AG04449 (cell line): ENCODE data around the gene PFKFB3.

Experiments
- CTCF ChIA-PET: fragments of 350-600 bp; formaldehyde crosslinking; extraction: SDS; loops from one replicate; lab custom pipeline; 2021; ENCODE audit warnings: antibody characterized with exemption; lab: Yijun Ruan, JAX
- POLR2A ChIA-PET: fragments of 400-600, 350-600 bp; formaldehyde crosslinking; extraction: SDS; loops from one replicate; lab custom pipeline; 2020; ENCODE audit warnings: antibody characterized with exemption, inconsistent platforms; lab: Yijun Ruan, JAX
- DNase-seq: peaks from one replicate; pipeline ENCODE4 v3.0.0-alpha.2; 2010; ENCODE audit warnings: low read depth, low spot score
- H3K4me3 ChIP-seq: 2 replicates; pipeline ENCODE4 v1.5.1; 2011; ENCODE audit warnings: low read depth, mild to moderate bottlenecking, control low read depth, low read length
- CTCF ChIP-seq: IDR thresholded peaks from one replicate; pipeline ENCODE4 v1.5.1; 2011; ENCODE audit warnings: mild to moderate bottlenecking, moderate library complexity, low read length, control low read depth, inconsistent platforms; ENCODE audit not compliant: insufficient read depth; ENCODE audit errors: missing control alignments

The PFKFB3 gene

DNA sequence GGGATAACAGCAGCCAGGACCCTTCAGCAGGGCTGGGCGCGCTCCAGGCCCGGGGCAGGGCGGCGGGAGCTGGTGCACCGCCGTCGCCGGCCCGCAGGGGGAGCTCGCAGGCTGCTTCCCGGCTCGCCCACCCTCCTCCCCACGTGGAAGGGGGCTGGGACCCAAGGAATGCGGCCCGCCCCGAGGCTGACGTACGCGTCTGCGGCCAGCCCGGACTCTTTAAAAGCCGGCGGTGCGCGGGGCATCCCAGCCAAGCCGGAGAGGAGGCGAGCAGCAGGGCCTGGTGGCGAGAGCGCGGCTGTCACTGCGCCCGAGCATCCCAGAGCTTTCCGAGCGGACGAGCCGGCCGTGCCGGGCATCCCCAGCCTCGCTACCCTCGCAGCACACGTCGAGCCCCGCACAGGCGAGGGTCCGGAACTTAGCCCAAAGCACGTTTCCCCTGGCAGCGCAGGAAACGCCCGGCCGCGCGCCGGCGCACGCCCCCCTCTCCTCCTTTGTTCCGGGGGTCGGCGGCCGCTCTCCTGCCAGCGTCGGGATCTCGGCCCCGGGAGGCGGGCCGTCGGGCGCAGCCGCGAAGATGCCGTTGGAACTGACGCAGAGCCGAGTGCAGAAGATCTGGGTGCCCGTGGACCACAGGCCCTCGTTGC is at the start of gene PFKFB3:
PFKFB3 (plus strand) TSS at position 249 of the 647 bp plus-strand sequence; CDS start at position 578, 329 bp downstream.
- POLR2A ChIA-PET, result interaction anchor here (0.6 to 4.3 kb wide), 43 partner anchors 9 to 547 kb away, joined by 3 to 201 read pairs (median 6); partner anchors contain the start of gene RBM17
- peak; percentile 87 for TF ChIP-seq CTCF
- no peak for DNase-seq
- CTCF ChIA-PET, result interaction anchor here (0.6 to 8.3 kb wide), 57 partner anchors 9 to 207 kb away, joined by 3 to 278 read pairs (median 5); no protein-coding TSS in a partner anchor
- H3K4me3 ChIP-seq, result peak within 1 kb of the TSS; percentile 83

DNA sequence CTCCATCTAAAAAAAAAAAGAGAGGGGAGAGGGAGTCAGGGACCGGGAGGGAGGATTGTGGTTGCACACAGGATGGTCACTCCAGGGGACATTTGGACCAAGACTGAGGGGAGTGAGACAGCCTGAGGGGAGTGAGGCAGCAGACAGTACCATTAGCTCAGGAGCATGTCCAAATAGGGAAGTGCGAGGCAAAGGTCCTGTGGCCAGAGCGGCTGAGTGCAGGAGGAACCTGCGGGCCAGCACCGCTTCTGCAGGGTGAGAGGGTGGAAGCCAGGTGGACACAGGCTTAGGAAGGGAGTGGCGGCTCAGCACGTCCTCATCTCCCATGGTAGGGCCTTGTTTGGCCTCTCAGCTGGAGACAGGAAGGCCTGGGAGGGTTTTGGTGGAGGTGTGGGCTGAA is 48.9 kb upstream of the PFKFB3 start:
- TF ChIP-seq CTCF, result no peak
- ChIA-PET POLR2A (no interaction called here), CTCF (interaction anchor here (0.7 to 4.8 kb wide), 7 partner anchors 11 to 66 kb away, joined by 3 to 24 read pairs (median 6); partner anchors contain the start of genes PFKFB3 and RBM17)

DNA sequence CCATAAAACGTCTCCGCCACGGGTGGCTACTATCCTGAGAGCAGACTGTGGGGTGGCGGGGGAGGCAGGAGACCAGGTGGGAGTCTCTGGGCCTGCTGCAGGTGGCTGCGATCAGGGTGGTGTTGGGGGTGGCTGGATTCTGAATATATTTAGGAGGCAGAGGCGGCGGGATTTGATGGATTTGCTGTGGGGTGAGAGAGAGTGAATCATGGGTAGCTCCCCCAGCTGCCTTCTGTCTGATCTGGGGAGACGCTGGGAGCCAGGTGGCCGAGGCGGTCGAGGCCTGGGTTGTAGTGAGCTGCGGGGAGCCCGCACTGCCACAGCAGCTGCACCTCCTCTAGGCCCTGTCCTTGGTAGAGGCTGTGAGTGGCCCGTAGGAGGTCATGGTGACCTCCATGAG is 48.2 kb upstream of the PFKFB3 start:
- no peak for TF ChIP-seq CTCF
- no peak overlapping the region for H3K4me3 ChIP-seq
- POLR2A ChIA-PET, result no interaction called here
- DNase-seq, result no peak
- CTCF ChIA-PET, result interaction anchor here (1.0 to 1.6 kb wide), 2 partner anchors 45 to 48 kb away, joined by 3 to 5 read pairs; no protein-coding TSS in a partner anchor

More for the DNA sequence above, 48.9 kb upstream of the PFKFB3 start:
- no peak overlapping the region for H3K4me3 ChIP-seq
- no peak for DNase-seq

DNA sequence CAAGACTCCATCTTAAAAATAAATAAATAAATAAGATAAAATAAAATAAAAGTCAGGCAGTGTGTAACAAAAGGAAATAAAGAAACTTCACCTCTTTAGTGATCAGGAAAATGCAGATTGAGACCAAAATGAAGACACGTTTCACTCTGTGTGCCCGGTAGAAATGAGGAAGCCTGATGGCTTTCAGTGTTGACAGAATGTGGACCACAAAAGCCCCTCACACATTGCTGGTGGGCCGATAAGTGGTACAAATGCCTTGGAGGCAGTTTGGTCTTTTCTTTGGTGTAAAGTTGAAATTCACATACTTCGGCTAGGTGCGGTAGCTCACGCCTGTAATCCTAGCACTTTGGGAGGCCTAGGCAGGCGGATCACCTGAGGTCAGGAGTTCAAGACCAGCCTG is 44.5 kb upstream of the PFKFB3 start:
- H3K4me3 ChIP-seq, result no peak overlapping the region
- no peak for TF ChIP-seq CTCF
- ChIA-PET POLR2A (interaction anchor here (1.2 to 1.5 kb wide), 2 partner anchors 22 to 44 kb away, joined by 3 to 7 read pairs; partner anchors contain the start of gene PFKFB3), CTCF (interaction anchor here (1.5 to 2.8 kb wide), 2 partner anchors 44 to 243 kb away, joined by 9 to 12 read pairs; partner anchors contain the start of gene PFKFB3)
- no peak for DNase-seq

DNA sequence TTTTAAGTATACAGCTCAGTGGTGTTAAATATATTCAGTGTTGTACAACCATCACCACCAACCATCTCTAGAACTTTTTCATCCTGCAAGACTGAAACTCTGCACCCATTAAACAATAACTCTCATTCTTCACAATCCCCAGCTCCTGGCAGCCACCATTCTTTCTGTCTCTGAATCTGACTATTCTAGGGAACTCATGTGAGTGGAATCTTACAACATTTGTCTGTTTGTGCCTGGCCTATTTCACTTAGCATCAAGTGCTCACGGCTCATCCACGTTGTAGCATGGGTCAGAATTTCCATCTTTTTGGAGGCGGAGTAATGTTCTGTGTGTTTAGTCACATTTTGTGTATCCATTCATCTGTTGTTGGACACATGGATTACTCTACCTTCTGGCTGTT is 40.8 kb upstream of the PFKFB3 start:
- DNase-seq, result no peak
- CTCF ChIA-PET, result interaction anchor here (0.8 to 3.8 kb wide), 7 partner anchors 9 to 240 kb away, joined by 3 to 20 read pairs (median 4); partner anchors contain the start of gene PFKFB3
- TF ChIP-seq CTCF, result no peak
- no peak overlapping the region for H3K4me3 ChIP-seq
- POLR2A ChIA-PET, result interaction anchor here (0.8 kb wide), 1 partner anchor 41 kb away, joined by 3 read pairs; the partner anchor contains the start of gene PFKFB3
